ENCODE data around the gene GPNMB.

DNA sequence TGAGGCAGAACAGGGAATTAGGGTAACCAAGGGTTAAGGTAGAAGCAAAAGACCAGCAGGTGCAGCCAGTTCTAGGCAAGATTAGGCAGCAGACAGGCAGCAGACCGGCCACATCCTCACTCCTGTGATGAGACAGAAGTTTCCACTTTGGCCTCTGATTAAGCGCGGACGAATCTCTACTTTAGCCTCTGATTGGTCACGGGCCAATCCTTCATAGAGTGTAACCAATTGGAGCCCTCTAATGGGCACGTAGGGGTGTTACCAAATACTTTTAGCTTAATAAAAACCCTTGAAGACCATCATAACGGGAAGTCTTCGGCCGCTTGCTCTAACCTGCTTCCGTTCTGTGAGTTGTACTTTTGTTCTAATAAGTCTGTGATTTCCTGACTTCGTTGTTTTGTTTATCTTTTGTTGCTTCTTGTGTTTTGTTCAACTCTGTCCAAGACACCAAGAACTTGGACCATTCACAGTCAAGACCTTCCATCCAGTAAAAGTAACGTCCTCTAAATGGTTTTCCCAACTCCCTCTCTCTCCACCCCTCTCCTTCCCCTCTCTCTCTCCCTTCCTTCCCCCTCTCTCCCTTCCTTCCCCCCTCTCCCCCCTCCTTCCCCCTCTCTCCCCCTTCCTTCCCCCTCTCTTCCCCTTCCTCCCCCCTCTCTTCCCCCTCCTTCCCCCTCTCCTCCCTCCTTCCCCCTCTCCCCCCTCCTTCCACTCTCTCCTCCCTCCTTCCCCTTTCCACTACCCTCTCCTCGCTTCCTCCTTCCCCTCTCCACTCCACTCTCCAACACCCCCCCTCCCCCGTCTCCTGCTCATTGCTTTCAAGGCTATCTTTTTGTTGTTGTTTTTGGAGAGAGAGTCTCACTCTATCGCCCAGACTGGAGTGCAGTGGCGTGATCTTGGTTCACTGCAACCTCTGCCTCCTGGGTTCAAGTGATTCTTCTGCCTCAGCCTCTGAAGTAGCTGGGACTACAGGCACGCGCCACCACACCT is 39.4 kb downstream of the GPNMB start:
- TF ChIP-seq, protein P1, sequence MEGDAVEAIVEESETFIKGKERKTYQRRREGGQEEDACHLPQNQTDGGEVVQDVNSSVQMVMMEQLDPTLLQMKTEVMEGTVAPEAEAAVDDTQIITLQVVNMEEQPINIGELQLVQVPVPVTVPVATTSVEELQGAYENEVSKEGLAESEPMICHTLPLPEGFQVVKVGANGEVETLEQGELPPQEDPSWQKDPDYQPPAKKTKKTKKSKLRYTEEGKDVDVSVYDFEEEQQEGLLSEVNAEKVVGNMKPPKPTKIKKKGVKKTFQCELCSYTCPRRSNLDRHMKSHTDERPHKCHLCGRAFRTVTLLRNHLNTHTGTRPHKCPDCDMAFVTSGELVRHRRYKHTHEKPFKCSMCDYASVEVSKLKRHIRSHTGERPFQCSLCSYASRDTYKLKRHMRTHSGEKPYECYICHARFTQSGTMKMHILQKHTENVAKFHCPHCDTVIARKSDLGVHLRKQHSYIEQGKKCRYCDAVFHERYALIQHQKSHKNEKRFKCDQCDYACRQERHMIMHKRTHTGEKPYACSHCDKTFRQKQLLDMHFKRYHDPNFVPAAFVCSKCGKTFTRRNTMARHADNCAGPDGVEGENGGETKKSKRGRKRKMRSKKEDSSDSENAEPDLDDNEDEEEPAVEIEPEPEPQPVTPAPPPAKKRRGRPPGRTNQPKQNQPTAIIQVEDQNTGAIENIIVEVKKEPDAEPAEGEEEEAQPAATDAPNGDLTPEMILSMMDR (conservative IDR thresholded peaks at IDR 0.05; ENCODE audit: low read length): no peak
- no peak for TF ChIP-seq EZH2phosphoT487 (IDR thresholded peaks at IDR 0.05; ENCODE audit: borderline replicate concordance)

Measured in Loucy (cell line).